IgD-negative memory B cell (primary cell): ENCODE results near the gene OR1J2. TPM values are rescaled to one million over a fixed set of nuclear protein-coding genes. Genes with fewer than 3 reads are reported as not detected.
A peak's percentile ranks its signal among the peaks of the same experiment; 100 is the strongest.

ENCODE experiments used
- H3K27ac Mint-ChIP-seq, 3 donors: one replicate each; pipeline ENCODE4 v1.8.0; 2020 to 2022; ENCODE audit warnings: mild to moderate bottlenecking in 3 of 3, mixed read lengths in 3 of 3, moderate library complexity in 1 of 3
- H3K27me3 Mint-ChIP-seq: one replicate; pipeline ENCODE4 v1.8.0; 2021; ENCODE audit warnings: mixed read lengths
- H3K36me3 Mint-ChIP-seq: one replicate; pipeline ENCODE4 v1.8.0; 2020; ENCODE audit warnings: mild to moderate bottlenecking, mixed read lengths
- H3K4me1 Mint-ChIP-seq, 3 donors: one replicate each; pipeline ENCODE4 v1.8.0; 2020 to 2022; ENCODE audit warnings: mixed read lengths in 3 of 3, mild to moderate bottlenecking in 1 of 3
- H3K4me3 Mint-ChIP-seq, 4 donors: one replicate each; pipeline ENCODE4 v1.8.0; 2020 to 2022; ENCODE audit warnings: mild to moderate bottlenecking in 4 of 4, mixed read lengths in 4 of 4, moderate library complexity in 3 of 4
- H3K9me3 Mint-ChIP-seq, 3 donors: one replicate each; pipeline ENCODE4 v1.8.0; 2020 to 2021; ENCODE audit warnings: mixed read lengths in 3 of 3, mild to moderate bottlenecking in 1 of 3
- polyA plus RNA-seq: library from polyadenylated mRNA; unstranded; fragments of 300-500 nt; fragmentation: Illumina TruSeq; gene quantifications from one replicate; pipeline ENCODE4 v1.2.3, GENCODE V29; 2021

Gene OR1J2, protein sequence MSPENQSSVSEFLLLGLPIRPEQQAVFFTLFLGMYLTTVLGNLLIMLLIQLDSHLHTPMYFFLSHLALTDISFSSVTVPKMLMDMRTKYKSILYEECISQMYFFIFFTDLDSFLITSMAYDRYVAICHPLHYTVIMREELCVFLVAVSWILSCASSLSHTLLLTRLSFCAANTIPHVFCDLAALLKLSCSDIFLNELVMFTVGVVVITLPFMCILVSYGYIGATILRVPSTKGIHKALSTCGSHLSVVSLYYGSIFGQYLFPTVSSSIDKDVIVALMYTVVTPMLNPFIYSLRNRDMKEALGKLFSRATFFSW
- polyA plus RNA-seq, result not detected

DNA sequence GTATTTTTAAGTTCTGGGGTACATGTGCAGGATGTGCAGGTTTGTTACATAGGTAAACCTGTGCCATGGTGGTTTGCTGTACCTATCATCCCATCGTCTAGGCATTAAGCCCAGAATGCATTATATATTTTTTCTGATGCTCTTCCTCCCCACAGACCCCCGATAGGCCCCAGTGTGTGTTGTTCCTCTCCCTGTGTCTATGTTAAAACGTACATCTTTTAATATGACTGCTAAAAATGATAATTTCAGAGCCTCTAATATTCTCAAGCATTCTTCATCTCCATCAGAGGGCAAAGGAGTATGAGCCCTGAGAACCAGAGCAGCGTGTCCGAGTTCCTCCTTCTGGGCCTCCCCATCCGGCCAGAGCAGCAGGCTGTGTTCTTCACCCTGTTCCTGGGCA lies at the start of gene OR1J2:
Gene OR1J2, plus strand, starts transcription at position 301 of the 400 bp plus-strand sequence. Its CDS starts 0 bp downstream, at position 301.
- Mint-ChIP-seq H3K4me3 (peak within 1 kb of the TSS in 1 of 4 donors; percentile 30), H3K27me3 (peaks cover 12% of the 10 kb centered on the region), H3K27ac (no peak within 1 kb of the TSS), H3K9me3 (no peaks in the 10 kb centered on the region), H3K4me1 (no peaks in the 10 kb centered on the region), H3K36me3 (no peaks in the 10 kb centered on the region)

DNA sequence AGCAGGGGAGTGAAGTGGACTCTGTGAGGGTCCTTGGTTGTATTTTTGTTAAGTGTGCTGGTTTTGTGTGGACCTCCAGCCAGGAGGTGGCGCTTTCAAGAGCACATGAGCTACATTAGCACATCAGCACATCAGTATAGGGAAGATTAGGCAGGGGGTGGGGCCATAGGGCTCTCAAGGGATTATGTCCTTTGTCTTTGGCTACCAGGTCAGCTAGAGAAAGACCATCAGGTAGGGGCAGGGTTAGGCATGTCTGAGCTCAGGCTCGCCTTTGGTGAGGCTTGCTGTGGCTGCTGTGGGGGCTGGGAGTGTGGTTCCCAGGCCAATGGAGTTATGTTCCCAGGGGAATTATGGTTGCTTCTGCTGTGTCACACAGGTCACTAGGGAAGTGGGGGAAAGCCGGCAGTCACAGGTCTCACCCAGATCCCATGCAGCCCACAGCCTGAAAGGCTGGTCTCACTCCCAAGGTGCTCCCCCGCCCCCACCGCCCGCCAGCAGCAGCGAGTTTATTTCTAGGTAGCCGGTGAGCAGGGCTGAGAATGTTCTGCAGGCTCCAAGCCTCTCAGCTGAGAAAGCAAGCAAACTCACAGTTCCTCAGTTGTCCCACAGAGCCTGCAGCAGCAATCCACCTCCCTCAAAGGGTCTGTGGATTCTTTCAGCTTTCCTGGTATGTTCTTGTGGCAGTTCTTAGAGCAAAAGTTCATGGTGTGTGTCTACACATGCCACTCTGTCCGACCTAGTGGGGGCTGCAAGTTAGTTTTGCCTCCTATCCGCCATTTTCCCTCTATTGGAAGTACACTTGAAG lies 46.6 kb upstream of the OR1J2 start:
- peaks cover 0 to 8% (median 2%) of the 10 kb centered on the region in 3 donors for H3K9me3 Mint-ChIP-seq
- H3K4me3 Mint-ChIP-seq, result peak overlapping the region; percentile 51 to 98 (median 94)
- no peaks in the 10 kb centered on the region for H3K36me3 Mint-ChIP-seq
- peaks cover 17% of the 10 kb centered on the region for H3K27me3 Mint-ChIP-seq
- peak overlapping the region; percentile 63 to 95 (median 78) for H3K27ac Mint-ChIP-seq
- peaks cover 7 to 16% (median 7%) of the 10 kb centered on the region in 3 donors for H3K4me1 Mint-ChIP-seq

DNA sequence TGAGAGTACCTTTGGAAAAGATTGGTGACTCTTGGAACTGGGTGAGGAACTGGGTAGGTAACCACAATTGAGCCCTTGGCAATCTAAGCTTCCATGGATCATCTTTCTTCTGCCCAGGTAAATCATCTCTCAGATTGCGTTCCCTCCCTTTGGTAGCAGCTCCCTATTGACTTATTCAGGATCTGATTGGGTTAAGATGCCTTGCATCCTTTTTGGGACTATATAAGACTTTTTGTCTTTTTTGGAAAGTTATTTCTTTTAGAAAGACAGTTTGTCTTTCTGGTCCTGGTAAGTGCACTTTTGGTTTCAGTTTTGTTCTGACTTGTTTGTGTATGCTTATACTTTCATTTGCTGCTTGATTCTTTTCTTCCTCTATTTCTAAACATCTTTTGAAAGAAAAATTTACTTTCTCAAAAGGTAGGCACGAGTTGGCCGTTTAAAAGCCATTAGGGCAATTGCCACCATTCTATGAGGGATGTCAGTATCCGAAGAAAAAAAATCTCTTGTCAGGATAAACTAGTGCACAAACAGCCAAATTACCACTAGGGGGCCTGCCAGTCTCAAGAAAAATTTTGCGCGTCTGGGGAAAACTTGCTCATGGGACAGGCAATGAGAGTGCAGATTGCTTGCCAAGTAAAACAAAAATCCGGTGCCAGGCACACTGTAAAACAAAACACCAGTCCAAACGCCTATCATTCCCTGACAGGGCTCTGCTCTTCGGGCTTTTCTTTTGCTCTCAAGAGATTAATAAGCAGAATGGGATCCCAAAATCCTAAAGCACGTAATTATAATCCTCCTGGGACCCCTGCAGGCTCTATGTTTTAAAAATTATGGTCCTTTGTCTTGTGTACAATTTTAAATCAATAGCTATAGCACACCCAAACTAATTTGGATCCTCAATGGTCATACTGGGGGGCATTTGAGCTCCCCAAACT lies 45.7 kb upstream of the OR1J2 start:
- Mint-ChIP-seq H3K27me3 (peaks cover 17% of the 10 kb centered on the region), H3K4me1 (peaks cover 7 to 16% (median 7%) of the 10 kb centered on the region in 3 donors), H3K36me3 (no peaks in the 10 kb centered on the region), H3K4me3 (peak overlapping the region; percentile 88 to 98 (median 94)), H3K9me3 (peaks cover 0 to 8% (median 2%) of the 10 kb centered on the region in 3 donors), H3K27ac (peak overlapping the region; percentile 78 to 95 (median 92))

DNA sequence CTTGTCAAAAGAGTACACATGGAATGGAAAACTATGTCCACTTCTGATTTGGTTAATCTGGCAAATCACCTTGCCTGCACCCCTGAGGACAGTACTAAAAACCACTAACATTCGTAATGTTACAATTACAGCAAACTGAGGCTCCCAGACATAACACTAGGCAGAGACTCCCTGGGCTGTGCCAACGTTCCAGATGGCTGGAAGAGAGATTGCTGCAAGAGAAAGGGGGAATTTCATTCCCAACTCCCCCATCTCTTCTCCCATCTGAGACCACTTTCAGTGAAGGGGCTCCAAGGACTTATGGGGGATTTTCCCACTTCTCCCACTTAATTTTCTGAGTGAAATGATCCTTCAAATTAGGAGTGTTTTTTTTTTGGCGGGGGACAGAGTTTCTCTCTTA lies 44.1 kb upstream of the OR1J2 start:
- Mint-ChIP-seq H3K27me3 (peaks cover 11% of the 10 kb centered on the region), H3K27ac (no peak overlapping the region), H3K36me3 (no peaks in the 10 kb centered on the region), H3K4me3 (no peak overlapping the region), H3K9me3 (no peaks in the 10 kb centered on the region), H3K4me1 (peaks cover 7 to 16% (median 7%) of the 10 kb centered on the region in 3 donors)

DNA sequence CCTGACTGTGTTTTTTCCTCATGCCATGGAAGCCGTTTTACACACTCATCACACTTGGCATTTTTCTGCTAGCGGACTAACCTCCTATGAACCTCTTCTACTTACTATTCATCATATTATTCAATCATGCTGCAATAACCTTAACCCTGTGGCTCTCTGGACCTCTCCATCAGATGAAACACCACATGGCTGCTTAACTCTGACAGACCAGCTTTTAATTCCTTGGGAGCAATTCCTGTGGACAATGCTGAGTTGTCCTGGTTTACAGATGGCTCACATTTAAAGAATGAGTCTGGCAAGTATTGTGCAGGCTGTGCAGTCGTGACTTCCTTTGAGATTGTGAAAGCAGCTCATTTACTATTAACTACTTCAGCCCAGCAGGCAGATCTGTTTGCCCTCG lies 41.9 kb upstream of the OR1J2 start:
- Mint-ChIP-seq H3K9me3 (no peaks in the 10 kb centered on the region), H3K36me3 (no peaks in the 10 kb centered on the region), H3K4me1 (peaks cover 6 to 14% (median 7%) of the 10 kb centered on the region in 3 donors), H3K27me3 (peaks cover 6% of the 10 kb centered on the region), H3K27ac (no peak overlapping the region), H3K4me3 (no peak overlapping the region)

DNA sequence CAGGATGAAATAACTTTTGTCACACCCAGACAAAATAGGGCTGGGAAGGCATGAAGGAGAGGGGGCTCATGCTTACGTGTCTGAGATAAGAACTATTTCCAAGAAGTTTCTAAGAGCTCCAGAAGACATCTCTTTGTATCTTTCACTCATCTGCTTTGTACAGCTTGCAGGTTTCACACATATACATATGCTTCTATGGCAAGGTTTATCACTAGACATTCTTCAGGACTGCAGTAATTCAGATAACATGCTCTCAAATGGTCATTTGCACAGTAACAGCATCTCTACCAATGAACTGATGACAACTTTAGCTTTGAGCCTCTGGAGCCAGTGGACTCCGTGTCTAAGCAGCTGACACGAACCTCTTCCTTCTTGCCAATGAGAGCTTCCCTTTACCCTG lies 36.0 kb upstream of the OR1J2 start:
- Mint-ChIP-seq H3K4me3 (no peak overlapping the region), H3K9me3 (peaks cover 0 to 2% (median 0%) of the 10 kb centered on the region in 3 donors), H3K27me3 (peaks cover 14% of the 10 kb centered on the region), H3K36me3 (no peaks in the 10 kb centered on the region), H3K4me1 (no peaks in the 10 kb centered on the region), H3K27ac (no peak overlapping the region)

DNA sequence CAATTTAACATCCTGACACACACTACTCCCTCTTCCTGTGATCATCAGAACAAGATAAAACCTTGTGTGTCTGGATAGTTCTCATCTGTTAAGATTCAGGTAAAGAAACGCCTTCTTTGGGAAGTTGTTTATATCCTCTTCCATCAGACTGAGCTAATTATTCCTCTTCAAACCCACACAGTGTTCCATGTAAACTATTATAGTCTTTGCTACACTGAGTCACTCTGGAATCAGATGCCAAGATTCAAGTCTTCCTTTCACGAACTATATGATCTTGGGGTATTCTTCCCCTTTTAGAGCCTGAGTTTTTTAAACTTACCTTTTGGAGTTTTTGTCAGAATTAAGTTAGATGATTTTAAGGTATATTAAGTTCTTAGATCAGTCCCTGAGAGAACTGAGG lies 34.9 kb upstream of the OR1J2 start:
- no peaks in the 10 kb centered on the region for H3K36me3 Mint-ChIP-seq
- H3K27me3 Mint-ChIP-seq, result peaks cover 14% of the 10 kb centered on the region
- H3K4me3 Mint-ChIP-seq, result no peak overlapping the region
- no peak overlapping the region for H3K27ac Mint-ChIP-seq
- H3K4me1 Mint-ChIP-seq, result no peaks in the 10 kb centered on the region
- H3K9me3 Mint-ChIP-seq, result peaks cover 0 to 2% (median 0%) of the 10 kb centered on the region in 3 donors

DNA sequence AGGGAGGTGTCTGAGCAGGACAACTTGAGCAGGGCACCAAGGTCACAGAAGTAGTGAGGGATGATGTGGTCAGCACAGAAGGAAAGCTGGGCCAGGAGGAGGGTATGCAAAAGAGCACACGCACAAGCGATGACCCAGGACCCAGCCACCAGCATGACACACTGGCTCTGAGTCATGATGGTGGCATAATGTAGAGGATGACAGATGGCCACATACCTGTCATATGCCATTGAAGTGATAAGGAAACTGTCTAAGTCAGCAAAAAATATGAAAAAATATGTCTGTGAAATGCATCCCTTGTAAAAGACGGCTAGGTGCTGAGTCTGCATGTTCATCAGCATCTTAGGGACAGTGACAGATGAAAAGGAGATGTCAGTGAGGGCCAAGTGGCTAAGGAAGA lies 33.3 kb upstream of the OR1J2 start:
- Mint-ChIP-seq H3K9me3 (peaks cover 0 to 2% (median 0%) of the 10 kb centered on the region in 3 donors), H3K4me3 (no peak overlapping the region), H3K4me1 (no peaks in the 10 kb centered on the region), H3K27me3 (peaks cover 12% of the 10 kb centered on the region), H3K36me3 (no peaks in the 10 kb centered on the region), H3K27ac (no peak overlapping the region)

DNA sequence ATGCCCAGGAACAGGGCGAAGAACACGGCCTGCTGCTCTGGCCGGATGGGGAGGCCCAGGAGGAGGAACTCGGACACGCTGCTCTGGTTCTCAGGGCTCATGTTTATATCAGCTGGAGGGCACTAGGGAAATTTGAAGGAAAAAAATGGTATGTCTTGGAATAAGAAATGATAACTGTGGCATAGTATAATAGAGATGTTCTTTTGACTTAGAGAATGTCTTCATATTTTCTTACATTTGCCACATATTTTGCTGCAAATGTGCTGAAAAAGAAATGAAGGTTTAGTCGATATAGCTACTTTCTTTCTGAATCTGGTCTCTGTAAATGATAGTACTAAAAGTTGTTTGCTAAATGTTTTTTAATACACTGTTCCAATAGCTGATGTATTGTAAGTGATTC lies 32.8 kb upstream of the OR1J2 start, which contains the start of gene OR1J1:
Gene OR1J1, minus strand, starts transcription at position 101 of the 400 bp plus-strand sequence. Its CDS starts 0 bp downstream, at position 101.
- H3K27me3 Mint-ChIP-seq, result peaks cover 12% of the 10 kb centered on the region
- H3K27ac Mint-ChIP-seq, result no peak within 1 kb of the TSS
- H3K36me3 Mint-ChIP-seq, result no peaks in the 10 kb centered on the region
- H3K4me1 Mint-ChIP-seq, result no peaks in the 10 kb centered on the region
- no peak within 1 kb of the TSS for H3K4me3 Mint-ChIP-seq
- peaks cover 0 to 2% (median 0%) of the 10 kb centered on the region in 3 donors for H3K9me3 Mint-ChIP-seq

DNA sequence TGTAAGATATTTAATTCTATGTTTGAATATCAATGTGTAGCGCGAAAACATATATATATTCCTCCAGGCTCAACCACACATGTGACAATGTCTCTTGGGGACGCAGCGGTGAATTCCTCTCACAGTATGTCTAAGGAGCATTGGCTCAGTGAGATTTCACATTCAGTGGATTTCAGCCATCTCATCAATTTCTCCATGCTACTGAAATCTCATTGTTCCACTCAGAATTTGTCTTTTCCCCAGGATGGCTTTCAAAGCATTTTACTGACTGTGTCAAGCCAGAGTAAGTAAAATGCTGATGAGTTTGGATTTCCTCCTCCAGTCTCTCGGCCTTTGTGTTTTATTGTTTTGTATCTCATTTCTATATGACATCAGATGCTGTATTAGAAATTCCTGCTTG lies 31.5 kb upstream of the OR1J2 start:
- no peaks in the 10 kb centered on the region for H3K36me3 Mint-ChIP-seq
- no peak overlapping the region for H3K27ac Mint-ChIP-seq
- H3K4me1 Mint-ChIP-seq, result no peaks in the 10 kb centered on the region
- H3K27me3 Mint-ChIP-seq, result peaks cover 8% of the 10 kb centered on the region
- H3K9me3 Mint-ChIP-seq, result peaks cover 0 to 2% (median 0%) of the 10 kb centered on the region in 3 donors
- no peak overlapping the region for H3K4me3 Mint-ChIP-seq

DNA sequence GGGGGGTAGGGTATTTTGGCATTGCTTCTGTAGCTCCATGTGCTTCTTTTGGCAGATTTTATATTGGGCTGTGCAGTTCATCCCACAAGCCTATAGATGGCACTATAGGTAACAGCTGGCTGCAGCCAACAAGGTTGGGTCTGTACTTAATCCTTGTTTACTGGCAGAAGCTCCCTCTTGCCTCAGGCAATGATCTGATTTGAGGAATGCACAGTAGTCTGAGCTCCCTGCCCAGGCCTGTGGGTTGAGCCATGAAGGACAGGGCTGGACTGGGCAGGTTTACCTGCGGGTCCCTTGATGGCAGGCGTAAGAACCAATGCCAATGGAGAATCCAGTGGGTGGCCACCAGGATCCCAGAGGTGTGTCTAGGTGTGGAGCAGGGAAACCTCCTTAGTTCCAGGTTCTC lies 11.7 kb upstream of the OR1J2 start:
- no peaks in the 10 kb centered on the region for H3K36me3 Mint-ChIP-seq
- no peak overlapping the region for H3K27ac Mint-ChIP-seq
- H3K9me3 Mint-ChIP-seq, result peaks cover 5 to 12% (median 5%) of the 10 kb centered on the region in 3 donors
- peaks cover 22% of the 10 kb centered on the region for H3K27me3 Mint-ChIP-seq
- no peak overlapping the region for H3K4me3 Mint-ChIP-seq
- H3K4me1 Mint-ChIP-seq, result no peaks in the 10 kb centered on the region

DNA sequence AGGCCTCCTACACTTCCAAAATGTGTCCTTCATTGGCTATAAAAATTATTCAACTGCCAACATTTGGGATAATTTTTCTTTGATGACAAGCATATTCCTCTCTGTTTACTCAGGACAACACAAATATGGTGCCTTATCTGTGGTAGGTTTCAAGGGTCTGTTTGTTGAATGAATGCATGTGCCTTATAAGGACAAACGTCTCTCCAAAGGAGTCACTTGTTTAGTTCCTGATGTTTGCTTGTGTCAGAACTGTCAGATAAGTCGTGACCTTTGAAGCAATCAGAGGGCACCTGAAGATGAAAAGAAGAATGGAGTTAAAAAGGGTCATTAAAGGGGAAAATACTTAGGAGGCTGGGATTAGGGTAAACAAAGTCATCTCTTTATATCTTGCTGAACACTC lies 3.6 kb upstream of the OR1J2 start:
- no peaks in the 10 kb centered on the region for H3K9me3 Mint-ChIP-seq
- no peak overlapping the region for H3K4me3 Mint-ChIP-seq
- no peak overlapping the region for H3K27ac Mint-ChIP-seq
- peaks cover 12% of the 10 kb centered on the region for H3K27me3 Mint-ChIP-seq
- no peaks in the 10 kb centered on the region for H3K4me1 Mint-ChIP-seq
- no peaks in the 10 kb centered on the region for H3K36me3 Mint-ChIP-seq

DNA sequence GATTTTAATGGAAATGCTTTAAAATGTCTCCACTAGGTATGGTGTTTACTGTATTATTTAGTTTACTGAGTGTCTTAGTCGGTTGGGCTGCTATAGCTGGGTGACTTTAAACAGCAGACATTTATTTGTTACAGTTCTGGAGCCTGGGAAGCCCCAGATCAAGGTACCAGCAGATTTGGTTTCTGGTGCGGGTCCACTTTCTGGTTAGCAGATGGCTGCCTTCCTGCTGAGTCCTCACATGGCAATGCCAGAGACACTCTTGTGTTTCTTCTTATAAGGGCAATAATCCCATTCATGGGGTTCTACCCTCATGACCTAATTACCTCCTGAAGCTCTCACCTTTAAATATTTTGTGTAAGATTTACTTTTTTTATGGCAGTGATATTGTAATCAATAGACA lies 7.6 kb downstream of the OR1J2 start:
- H3K9me3 Mint-ChIP-seq, result no peaks in the 10 kb centered on the region
- H3K4me3 Mint-ChIP-seq, result no peak overlapping the region
- no peaks in the 10 kb centered on the region for H3K4me1 Mint-ChIP-seq
- peaks cover 2% of the 10 kb centered on the region for H3K27me3 Mint-ChIP-seq
- no peak overlapping the region for H3K27ac Mint-ChIP-seq
- no peaks in the 10 kb centered on the region for H3K36me3 Mint-ChIP-seq

DNA sequence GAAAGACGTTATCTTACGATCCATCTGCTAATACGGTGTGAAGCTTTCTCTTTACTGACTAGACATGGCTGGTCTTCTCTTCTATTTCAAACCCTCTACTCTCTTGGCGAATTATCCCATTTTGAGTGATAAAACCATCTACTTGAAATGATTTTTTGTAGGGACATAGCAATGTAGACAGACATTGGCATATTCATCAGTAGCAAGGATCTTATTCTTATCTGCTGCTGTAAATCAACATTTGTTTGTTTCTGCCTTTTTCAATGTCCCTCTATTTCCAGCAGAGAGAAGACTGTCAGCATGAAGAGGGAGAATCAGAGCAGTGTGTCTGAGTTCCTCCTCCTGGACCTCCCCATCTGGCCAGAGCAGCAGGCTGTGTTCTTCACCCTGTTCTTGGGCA lies 8.2 kb downstream of the OR1J2 start, which contains the start of gene OR1J4:
Gene OR1J4, plus strand, starts transcription at position 301 of the 400 bp plus-strand sequence. Its CDS starts 0 bp downstream, at position 301.
- no peak within 1 kb of the TSS for H3K27ac Mint-ChIP-seq
- no peak within 1 kb of the TSS for H3K4me3 Mint-ChIP-seq

More for the DNA sequence above, 8.2 kb downstream of the OR1J2 start, which contains the start of gene OR1J4:
- H3K4me1 Mint-ChIP-seq, result no peaks in the 10 kb centered on the region
- H3K27me3 Mint-ChIP-seq, result peaks cover 5% of the 10 kb centered on the region
- H3K36me3 Mint-ChIP-seq, result no peaks in the 10 kb centered on the region
- H3K9me3 Mint-ChIP-seq, result no peaks in the 10 kb centered on the region
